Transverse colon (tissue), 3 donors: ENCODE data around the gene NFKB2.

Experiments
- CTCF ChIP-seq, 5 experiments: fragments of 200-600 bp in 3 of 5; fragments of 450-650 bp in 2 of 5; sonication (generic) in 3 of 5; IDR thresholded peaks; 1 replicate in 2 of 5; 2 replicates in 3 of 5; pipeline ENCODE4 v1.5.1; 2016 to 2017; ENCODE audit warnings: antibody characterized with exemption in 5 of 5, inconsistent platforms in 3 of 5, mild to moderate bottlenecking in 2 of 5, moderate library complexity in 1 of 5
- POLR2A ChIP-seq: fragments of 450-650 bp; IDR thresholded peaks from one replicate; pipeline ENCODE4 v1.6.1; 2016; ENCODE audit warnings: antibody characterized with exemption, mild to moderate bottlenecking, moderate library complexity

- no peak for TF ChIP-seq CTCF (IDR thresholded peaks at IDR 0.05)
- TF ChIP-seq POLR2A, result no peak
Measured at GRCh38 chr10:102371295-102371694, 24.2 kb upstream of the NFKB2 start.
